HEK293T (cell line): ENCODE measurements around the gene IL1F10.

Source experiments
- CTCF ChIA-PET: fragments of 350-600 bp; formaldehyde crosslinking; extraction: SDS; loops from one replicate; lab custom pipeline; 2021; ENCODE audit warnings: antibody characterized with exemption, inconsistent platforms; lab: Yijun Ruan, JAX
- POLR2A ChIA-PET: fragments of 350-600 bp; formaldehyde crosslinking; extraction: SDS; loops from one replicate; lab custom pipeline; 2020; ENCODE audit warnings: antibody characterized with exemption, inconsistent platforms; lab: Yijun Ruan, JAX
- DNase-seq: peaks from one replicate; pipeline ENCODE4 v3.0.0; 2012; ENCODE audit warnings: mixed read lengths; ENCODE audit errors: extremely low spot score
- ARNT ChIP-seq: fragments of 450-650 bp; IDR thresholded peaks from 2 replicates; pipeline ENCODE4 v1.6.1; 2017; ENCODE audit warnings: mild to moderate bottlenecking
- BHLHE40 ChIP-seq: fragments of 450-650 bp; IDR thresholded peaks from 2 replicates; pipeline ENCODE4 v1.6.1; 2016; ENCODE audit warnings: mild to moderate bottlenecking, moderate library complexity, borderline replicate concordance
- CTBP1 ChIP-seq: fragments of 450-650 bp; IDR thresholded peaks from 2 replicates; pipeline ENCODE4 v1.6.1; 2016; ENCODE audit warnings: borderline replicate concordance
- ELF4 ChIP-seq: fragments of 450-650 bp; IDR thresholded peaks from 2 replicates; pipeline ENCODE4 v1.6.1; 2017; ENCODE audit warnings: antibody characterized with exemption
- FOXA1 ChIP-seq: fragments of 450-650 bp; IDR thresholded peaks from 2 replicates; pipeline ENCODE4 v1.6.1; 2016; ENCODE audit warnings: mild to moderate bottlenecking
- FOXK2 ChIP-seq: fragments of 450-650 bp; IDR thresholded peaks from 2 replicates; pipeline ENCODE4 v1.6.1; 2016; ENCODE audit warnings: mild to moderate bottlenecking
- FOXM1 ChIP-seq: fragments of 450-650 bp; IDR thresholded peaks from 2 replicates; pipeline ENCODE4 v1.6.1; 2017; ENCODE audit warnings: mild to moderate bottlenecking, borderline replicate concordance
- HDGF ChIP-seq: fragments of 450-650 bp; IDR thresholded peaks from 2 replicates; pipeline ENCODE4 v1.6.1; 2017; ENCODE audit warnings: antibody characterized with exemption, borderline replicate concordance
- L3MBTL2 ChIP-seq: fragments of 450-650 bp; conservative IDR thresholded peaks from 2 replicates; pipeline ENCODE4 v1.6.1; 2016; ENCODE audit warnings: mild to moderate bottlenecking
- LEF1 ChIP-seq: fragments of 450-650 bp; IDR thresholded peaks from 2 replicates; pipeline ENCODE4 v1.6.1; 2017; ENCODE audit warnings: mild to moderate bottlenecking, borderline replicate concordance
- NFRKB ChIP-seq: fragments of 450-650 bp; IDR thresholded peaks from 2 replicates; pipeline ENCODE4 v1.6.1; 2016; ENCODE audit warnings: mild to moderate bottlenecking, moderate library complexity
- SP1 ChIP-seq: fragments of 450-650 bp; IDR thresholded peaks from 2 replicates; pipeline ENCODE4 v1.6.1; 2017
- SUZ12 ChIP-seq: fragments of 450-650 bp; IDR thresholded peaks from 2 replicates; pipeline ENCODE4 v1.6.1; 2016; ENCODE audit warnings: mild to moderate bottlenecking
- TARDBP ChIP-seq: fragments of 450-650 bp; IDR thresholded peaks from 2 replicates; pipeline ENCODE4 v1.6.1; 2016
- ZNF384 ChIP-seq: fragments of 450-650 bp; IDR thresholded peaks from 2 replicates; pipeline ENCODE4 v1.6.1; 2016
- TF ChIP-seq, protein P1 (sequence below): fragments of 450-650 bp; IDR thresholded peaks from 2 replicates; pipeline ENCODE4 v1.6.1; 2016

Gene IL1F10

DNA sequence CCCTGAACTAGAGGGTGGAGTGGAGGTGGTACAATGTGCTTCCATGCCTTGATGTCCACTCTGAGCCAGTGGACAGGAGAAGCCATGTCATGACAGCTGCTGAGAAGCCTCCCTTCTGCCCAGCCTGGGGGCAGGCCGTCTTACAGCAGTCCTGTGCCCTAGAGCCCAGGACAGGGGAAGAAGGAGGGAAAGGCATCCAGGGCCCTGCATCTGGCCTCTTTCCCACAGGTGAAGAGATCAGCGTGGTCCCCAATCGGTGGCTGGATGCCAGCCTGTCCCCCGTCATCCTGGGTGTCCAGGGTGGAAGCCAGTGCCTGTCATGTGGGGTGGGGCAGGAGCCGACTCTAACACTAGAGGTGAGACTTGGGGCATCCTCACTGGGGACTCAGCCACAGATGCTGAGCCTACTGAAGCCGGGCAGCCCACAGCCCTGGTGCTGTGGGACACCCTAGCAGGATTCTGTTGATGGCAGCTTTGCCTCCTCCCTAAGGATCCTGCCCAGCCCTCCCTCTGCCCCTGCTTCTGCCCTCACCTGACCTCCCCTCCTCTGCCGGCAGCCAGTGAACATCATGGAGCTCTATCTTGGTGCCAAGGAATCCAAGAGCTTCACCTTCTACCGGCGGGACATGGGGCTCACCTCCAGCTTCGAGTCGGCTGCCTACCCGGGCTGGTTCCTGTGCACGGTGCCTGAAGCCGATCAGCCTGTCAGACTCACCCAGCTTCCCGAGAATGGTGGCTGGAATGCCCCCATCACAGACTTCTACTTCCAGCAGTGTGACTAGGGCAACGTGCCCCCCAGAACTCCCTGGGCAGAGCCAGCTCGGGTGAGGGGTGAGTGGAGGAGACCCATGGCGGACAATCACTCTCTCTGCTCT is 5.6 kb upstream of the IL1F10 start:
- TF ChIP-seq ELF4 = no peak
- TF ChIP-seq FOXA1 = no peak
- no peak for TF ChIP-seq LEF1
- no peak for TF ChIP-seq FOXM1
- no peak for TF ChIP-seq L3MBTL2
- TF ChIP-seq ARNT = no peak
- no peak for TF ChIP-seq ZNF384
- no peak for TF ChIP-seq BHLHE40
- POLR2A ChIA-PET = no interaction called here
- DNase-seq = no peak
- CTCF ChIA-PET = no interaction called here

DNA sequence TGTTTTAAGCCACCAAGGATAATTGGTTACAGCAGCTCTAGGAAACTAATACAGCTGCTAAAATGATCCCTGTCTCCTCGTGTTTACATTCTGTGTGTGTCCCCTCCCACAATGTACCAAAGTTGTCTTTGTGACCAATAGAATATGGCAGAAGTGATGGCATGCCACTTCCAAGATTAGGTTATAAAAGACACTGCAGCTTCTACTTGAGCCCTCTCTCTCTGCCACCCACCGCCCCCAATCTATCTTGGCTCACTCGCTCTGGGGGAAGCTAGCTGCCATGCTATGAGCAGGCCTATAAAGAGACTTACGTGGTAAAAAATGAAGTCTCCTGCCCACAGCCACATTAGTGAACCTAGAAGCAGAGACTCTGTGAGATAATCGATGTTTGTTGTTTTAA is 3.5 kb upstream of the IL1F10 start:
- CTCF ChIA-PET = interaction anchor here (1.2 kb wide), 1 partner anchor 16 kb away, joined by 3 read pairs; no protein-coding TSS in a partner anchor
- DNase-seq = no peak
- POLR2A ChIA-PET = no interaction called here
- TF ChIP-seq LEF1 = no peak
- TF ChIP-seq ELF4 = no peak
- no peak for TF ChIP-seq ZNF384
- TF ChIP-seq, protein P1, sequence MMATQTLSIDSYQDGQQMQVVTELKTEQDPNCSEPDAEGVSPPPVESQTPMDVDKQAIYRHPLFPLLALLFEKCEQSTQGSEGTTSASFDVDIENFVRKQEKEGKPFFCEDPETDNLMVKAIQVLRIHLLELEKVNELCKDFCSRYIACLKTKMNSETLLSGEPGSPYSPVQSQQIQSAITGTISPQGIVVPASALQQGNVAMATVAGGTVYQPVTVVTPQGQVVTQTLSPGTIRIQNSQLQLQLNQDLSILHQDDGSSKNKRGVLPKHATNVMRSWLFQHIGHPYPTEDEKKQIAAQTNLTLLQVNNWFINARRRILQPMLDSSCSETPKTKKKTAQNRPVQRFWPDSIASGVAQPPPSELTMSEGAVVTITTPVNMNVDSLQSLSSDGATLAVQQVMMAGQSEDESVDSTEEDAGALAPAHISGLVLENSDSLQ = no peak
- no peak for TF ChIP-seq TARDBP
- no peak for TF ChIP-seq ARNT
- TF ChIP-seq FOXA1 = no peak

DNA sequence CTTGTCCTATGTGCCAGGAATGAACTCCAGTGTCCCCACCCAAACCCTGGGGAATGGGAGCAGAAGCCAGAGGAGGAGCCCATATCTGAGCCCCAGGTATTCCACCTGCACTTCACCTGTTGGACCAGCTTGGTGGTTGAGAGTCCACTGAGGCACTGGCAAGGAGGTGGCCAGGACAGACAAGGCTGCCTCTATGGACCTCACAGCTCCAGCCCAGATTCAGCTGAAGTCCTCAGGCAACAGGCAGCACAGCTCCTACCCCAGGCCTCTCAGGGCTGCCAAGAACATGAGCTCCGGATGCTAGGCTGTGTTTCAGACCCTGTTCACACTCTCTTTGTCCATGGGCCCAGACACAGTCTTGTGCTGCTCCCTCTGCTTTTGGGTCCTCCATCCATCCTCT is 2.9 kb upstream of the IL1F10 start:
- ChIA-PET POLR2A (no interaction called here), CTCF (interaction anchor here (1.2 kb wide), 1 partner anchor 123 kb away, joined by 3 read pairs; no protein-coding TSS in a partner anchor)
- TF ChIP-seq ZNF384 = no peak
- TF ChIP-seq ARNT = no peak
- no peak for TF ChIP-seq LEF1
- no peak for TF ChIP-seq SUZ12
- TF ChIP-seq, protein P1 = no peak
- no peak for TF ChIP-seq L3MBTL2
- no peak for TF ChIP-seq FOXM1
- no peak for TF ChIP-seq BHLHE40
- no peak for TF ChIP-seq SP1
- TF ChIP-seq FOXA1 = no peak
- no peak for TF ChIP-seq NFRKB
- no peak for TF ChIP-seq TARDBP
- TF ChIP-seq FOXK2 = no peak
- no peak for DNase-seq

DNA sequence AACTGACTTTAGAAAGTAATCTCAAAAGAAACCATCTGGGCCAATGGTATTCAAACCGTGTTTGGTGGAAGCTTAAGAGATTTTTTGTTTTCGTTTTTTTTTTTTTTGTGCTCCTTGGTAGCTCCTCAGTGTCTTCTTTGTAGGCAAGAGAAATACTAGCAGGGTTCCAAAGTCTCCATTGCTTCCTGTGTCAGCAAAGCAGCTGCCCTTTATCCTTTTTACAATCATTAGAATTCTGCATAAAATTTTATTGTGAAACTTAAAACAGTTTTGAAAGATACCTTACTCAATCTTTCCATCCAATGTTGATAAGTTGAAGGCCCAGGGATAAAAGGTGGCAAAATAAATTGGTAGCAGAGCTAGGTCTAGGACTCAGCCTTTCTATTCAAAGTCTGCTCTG is 479 bp downstream of the IL1F10 start:
- TF ChIP-seq FOXM1 (no peak), SP1 (no peak), ARNT (no peak), L3MBTL2 (no peak), ZNF384 (no peak), FOXA1 (no peak), HDGF (no peak), CTBP1 (no peak), FOXK2 (no peak), ELF4 (no peak), NFRKB (no peak), SUZ12 (no peak), LEF1 (no peak), BHLHE40 (no peak)
- TF ChIP-seq, protein P1 = no peak
- ChIA-PET CTCF (interaction anchor here (0.6 to 1.2 kb wide), 2 partner anchors 12 to 248 kb away, joined by 3 to 5 read pairs; no protein-coding TSS in a partner anchor), POLR2A (no interaction called here)
- no peak for DNase-seq

DNA sequence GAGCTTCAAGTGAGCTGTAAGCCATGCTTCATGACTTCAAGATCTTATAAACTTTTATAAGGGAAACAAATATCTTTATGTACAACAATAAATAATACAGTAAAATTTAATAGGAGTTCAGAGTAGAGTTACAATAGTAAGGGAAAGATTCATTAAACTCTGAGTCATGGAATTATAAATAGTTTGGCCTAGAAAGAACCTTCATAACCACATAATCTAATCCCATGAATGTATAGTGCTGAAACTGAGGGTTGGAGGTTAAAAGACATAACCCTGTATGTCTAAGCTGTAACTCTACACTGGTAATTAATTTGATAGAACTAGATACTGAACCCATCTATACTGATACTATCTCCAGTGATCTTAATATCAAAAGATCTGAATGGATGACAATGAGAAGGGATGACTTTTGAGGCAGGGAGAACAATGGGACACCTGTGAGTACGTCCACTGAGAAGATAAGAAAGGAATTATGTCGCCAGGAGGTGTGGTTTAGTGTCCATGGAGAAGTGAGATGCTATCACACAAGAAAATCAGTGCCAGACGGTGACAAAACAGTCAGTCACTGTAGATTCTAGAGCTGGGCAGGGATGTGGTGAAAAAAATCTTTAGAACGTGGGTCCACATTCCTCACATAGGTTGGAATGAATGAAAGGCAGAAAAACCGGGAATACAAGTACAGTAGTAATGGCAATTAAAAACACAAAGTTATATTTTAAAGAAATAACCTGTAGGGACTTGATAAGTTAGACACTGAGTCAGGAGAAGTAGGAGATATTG is 1.1 kb downstream of the IL1F10 start:
- CTCF ChIA-PET = interaction anchor here (0.6 to 1.2 kb wide), 3 partner anchors 11 to 247 kb away, joined by 3 to 5 read pairs (median 3); no protein-coding TSS in a partner anchor
- TF ChIP-seq TARDBP = no peak
- TF ChIP-seq SP1 = no peak
- no peak for TF ChIP-seq ZNF384
- no peak for TF ChIP-seq FOXM1
- TF ChIP-seq, protein P1 = no peak
- no peak for TF ChIP-seq HDGF
- no peak for TF ChIP-seq ELF4
- TF ChIP-seq NFRKB = no peak
- no peak for TF ChIP-seq SUZ12
- no peak for TF ChIP-seq ARNT
- no peak for TF ChIP-seq BHLHE40
- TF ChIP-seq FOXK2 = no peak
- TF ChIP-seq CTBP1 = no peak
- no peak for TF ChIP-seq FOXA1
- TF ChIP-seq LEF1 = no peak
- no peak for TF ChIP-seq L3MBTL2
- DNase-seq = no peak
- POLR2A ChIA-PET = no interaction called here
